ENCODE measurements around the gene CCL17. TPM values are rescaled to one million over a fixed set of nuclear protein-coding genes. Genes with fewer than 3 reads are reported as not detected.
"Not testable (repeated sequence)": the region's sequence is repeated elsewhere in the genome, so short reads cannot be mapped to it uniquely, and the experiment has no call there.

The CCL17 gene
- not detected in 2 replicates for total RNA-seq (2014; rRNA removed; shearing (Covaris generic))
- polyA plus RNA-seq (2015; cell fraction: cytosol; rRNA removed): not detected in 2 replicates
- not detected in 2 replicates for polyA plus RNA-seq (2015; cell fraction: nucleus; rRNA removed)

- DNase-seq (ENCODE audit: low read depth): no peak
Observed at GRCh38 chr16:57403965-57404817, at the start of gene CCL17. TSS of gene CCL17 (plus strand) at chr16:57404767. CDS start at chr16:57413933, 9,166 bp downstream.

- no peak for DNase-seq (ENCODE audit: low read depth)
Observed at GRCh38 chr16:57355898-57356414, 48.6 kb upstream of the CCL17 start.

GRCh38 chr16:57356547-57356946, 48.0 kb upstream of the CCL17 start:
- no peak for DNase-seq (ENCODE audit: low read depth)

- no peak for DNase-seq (ENCODE audit: low read depth)
Observed at GRCh38 chr16:57357330-57358085, 47.1 kb upstream of the CCL17 start.

DNA sequence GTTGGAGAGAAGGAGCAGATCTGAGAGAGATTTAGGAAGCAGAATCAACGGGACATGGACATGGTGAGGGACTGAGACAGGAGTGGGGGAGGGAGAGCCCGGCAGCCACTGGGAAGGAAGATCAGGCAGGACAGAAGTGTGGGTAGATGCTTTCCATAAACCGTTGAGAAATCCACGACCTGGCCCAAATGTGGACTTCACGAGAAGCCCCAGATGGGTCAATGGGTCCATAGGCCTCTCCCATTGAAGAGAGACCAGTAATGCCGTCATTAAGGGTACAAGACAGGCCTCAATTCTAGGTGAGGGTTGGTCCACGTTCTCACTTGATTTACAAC, 46.5 kb upstream of the CCL17 start:
- DNase-seq (ENCODE audit: low read depth): no peak

DNA sequence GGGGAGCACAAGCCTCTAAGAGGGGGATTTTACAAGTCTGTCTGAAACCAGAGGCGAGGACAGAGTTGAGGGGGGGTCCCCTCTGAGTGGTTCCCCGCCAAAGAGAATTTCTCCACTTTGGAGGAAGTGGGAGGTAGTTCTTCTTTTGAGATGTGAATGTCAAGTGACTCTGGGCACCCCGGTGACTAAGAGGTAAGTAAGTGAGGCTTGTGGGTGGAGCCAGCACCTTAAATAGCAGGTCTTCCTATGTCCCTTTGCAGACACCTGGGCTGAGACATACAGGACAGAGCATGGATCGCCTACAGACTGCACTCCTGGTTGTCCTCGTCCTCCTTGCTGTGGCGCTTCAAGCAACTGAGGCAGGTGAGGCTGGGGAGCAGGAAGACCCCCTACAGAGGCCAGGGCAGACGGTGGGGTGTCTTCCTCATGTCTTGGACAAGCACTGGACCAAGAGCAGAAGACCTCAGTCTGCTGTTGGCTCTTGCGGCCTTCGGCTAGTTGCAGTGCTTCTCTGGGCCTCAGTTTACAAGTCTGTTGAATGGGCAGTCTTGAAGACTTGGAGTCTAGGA, 46.0 kb upstream of the CCL17 start, which contains the start of gene CCL22:
Gene CCL22, plus strand, starts transcription at position 257 of the 569 bp plus-strand sequence. Its CDS starts 34 bp downstream, at position 291.
- DNase-seq (ENCODE audit: low read depth): no peak

DNA sequence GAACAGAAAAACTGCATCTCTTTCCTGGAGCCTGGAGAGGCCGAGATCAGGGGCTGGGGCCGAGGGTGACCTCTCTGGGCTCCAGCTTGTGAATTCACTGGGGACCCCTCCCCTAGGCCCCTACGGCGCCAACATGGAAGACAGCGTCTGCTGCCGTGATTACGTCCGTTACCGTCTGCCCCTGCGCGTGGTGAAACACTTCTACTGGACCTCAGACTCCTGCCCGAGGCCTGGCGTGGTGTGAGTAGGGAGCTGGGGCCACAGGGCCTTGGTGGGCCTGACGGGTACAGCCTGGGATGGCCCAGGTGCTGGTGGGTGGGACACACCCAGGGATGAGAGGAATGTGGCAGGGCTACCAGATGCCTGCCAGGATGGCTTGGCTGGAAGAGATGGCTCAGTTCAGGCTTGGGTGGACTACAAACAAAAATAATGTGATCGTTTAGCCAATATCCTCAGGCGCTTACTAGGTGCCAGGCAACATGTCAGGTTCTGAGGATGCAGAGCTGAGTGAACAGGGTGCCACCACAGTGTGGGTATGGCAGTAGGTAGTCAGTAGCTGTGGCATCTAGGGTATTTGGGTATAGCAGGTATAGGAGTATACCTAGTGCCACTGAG, 44.1 kb upstream of the CCL17 start:
- DNase-seq (ENCODE audit: low read depth): no peak

DNA sequence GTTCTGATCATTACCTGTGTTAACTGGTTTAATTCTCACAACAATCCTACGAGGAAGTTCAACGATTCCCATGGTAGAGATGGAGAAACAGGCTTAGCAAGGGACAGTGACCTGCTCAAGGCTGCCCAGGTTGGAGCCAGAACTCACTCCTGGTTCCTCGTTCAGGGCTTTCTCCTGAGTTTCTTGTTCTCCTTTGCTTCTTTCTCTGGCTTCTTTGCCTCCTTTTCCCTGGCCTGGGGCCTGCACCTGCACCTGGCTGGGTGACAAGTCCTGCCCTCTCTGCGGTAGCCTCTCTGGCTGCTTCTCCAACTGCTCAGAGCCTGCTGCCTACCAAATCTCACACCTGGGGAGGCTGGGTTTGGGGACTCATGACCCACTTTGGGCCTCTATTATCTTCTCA, 43.2 kb upstream of the CCL17 start:
- DNase-seq (ENCODE audit: low read depth): no peak

- no peak for DNase-seq (ENCODE audit: low read depth)
Observed at GRCh38 chr16:57364143-57364542, 40.4 kb upstream of the CCL17 start.

GRCh38 chr16:57366544-57367040, 38.0 kb upstream of the CCL17 start:
- no peak for DNase-seq (ENCODE audit: low read depth)

- no peak for DNase-seq (ENCODE audit: low read depth)
Observed at GRCh38 chr16:57367116-57367752, 37.3 kb upstream of the CCL17 start.

GRCh38 chr16:57371494-57372371, 32.8 kb upstream of the CCL17 start:
- DNase-seq (ENCODE audit: low read depth): no peak

DNA sequence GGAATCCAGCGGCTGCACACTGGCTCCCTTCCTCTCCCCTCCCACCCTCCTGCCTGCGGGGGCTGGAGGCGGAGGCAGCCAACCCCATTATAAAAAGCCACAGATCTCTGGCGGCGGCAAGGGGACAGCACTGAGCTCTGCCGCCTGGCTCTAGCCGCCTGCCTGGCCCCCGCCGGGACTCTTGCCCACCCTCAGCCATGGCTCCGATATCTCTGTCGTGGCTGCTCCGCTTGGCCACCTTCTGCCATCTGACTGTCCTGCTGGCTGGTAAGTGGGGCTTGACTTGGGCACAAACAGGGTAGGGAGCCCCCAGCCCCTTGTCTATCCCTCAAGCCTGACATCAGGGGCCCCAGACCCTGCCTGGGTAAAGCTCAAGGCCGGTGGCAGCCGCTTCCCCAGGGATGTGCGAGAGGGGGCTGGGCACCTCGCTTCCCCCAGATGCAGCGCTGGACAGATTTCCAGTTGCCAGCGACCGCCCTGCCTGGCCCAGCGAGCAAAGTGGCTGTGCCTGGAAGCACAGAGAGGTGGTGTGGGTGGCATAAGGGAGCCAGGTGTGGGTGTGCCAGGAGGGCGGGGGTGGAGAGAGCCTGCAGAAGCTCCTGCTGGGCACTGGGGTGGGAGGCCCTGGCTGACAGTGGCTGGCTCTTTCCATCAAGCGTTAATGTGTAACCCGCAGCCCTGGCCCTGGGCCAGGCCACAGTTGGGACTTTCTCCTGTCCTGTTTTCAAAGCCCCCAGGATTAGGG, 32.0 kb upstream of the CCL17 start, which contains the start of gene CX3CL1:
Gene CX3CL1, plus strand, starts transcription at position 119 of the 745 bp plus-strand sequence. Its CDS starts 79 bp downstream, at position 198.
- DNase-seq (ENCODE audit: low read depth): peak; percentile 37

DNA sequence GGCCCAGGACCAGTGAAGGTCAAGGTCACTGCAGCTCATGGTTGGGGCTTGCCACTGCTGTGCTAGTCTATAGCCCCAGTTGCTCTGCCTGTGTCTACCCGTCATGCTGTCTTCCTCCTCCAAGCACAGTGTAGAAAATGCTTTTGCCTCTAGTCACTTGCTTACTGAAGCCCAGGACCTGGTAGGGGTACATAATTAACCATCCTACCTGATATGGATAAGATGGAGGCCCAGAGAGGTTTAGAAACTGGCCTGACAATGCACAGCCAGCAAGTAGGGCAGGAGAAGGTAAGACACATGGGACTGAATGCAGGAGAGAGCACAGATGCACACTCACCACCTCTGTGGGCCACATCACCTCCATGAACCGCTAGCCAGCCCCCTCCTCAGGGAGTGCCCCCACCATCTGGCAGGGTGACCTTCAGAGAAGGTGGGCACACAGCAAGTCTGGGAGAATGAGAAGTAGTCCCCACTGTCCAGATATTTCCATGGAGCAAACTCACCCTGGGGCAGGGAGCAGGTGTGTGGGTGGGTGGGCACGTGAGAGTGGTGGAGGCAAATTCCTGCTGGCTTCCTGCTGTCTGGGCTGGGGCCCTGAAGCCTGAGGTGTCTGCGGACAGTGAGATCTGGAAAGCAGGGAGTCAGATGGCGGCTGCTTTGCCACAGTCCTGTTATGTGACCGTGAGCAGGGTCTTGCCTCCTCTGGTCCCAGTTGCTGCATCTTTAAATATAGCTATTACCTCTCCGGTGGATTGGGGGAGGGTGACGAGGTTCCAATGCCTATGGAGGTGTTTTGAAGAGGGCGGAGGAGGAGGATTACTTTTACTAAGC, 31.2 kb upstream of the CCL17 start:
- DNase-seq (ENCODE audit: low read depth): no peak

GRCh38 chr16:57374067-57374534, 30.5 kb upstream of the CCL17 start:
- DNase-seq (ENCODE audit: low read depth): peak; percentile 36

DNA sequence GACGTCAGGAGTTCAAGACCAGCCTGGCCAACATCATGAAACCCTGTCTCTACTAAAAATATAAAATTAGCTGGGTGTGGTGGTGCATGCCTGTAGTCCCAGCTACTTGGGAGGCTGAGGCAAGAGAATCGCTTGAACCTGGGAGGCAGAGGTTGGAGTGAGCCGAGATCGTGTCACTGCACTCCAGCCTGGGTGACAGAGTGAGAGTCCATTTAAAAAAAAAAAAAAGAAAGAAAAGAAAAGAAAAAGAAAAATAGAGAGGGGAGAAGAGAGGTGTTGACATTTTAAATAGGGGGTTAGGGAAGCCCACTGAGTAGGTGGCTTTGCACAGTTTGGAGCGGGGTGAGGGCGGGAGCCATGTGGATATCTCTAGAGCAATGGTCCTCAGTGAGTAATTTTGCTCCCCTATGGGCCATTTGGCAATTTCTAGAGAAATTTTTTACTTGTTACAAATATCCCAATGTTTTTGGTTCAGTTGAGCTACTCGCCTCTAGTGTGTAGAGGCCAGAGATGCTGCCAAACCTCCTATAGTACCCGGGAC, 29.6 kb upstream of the CCL17 start:
- DNase-seq (ENCODE audit: low read depth): not testable (repeated sequence)

- no peak for DNase-seq (ENCODE audit: low read depth)
Observed at GRCh38 chr16:57376313-57376818, 28.2 kb upstream of the CCL17 start.

Data from HT1080 (cell line).